ENCODE data around the gene MTX1. TPM values are rescaled to one million over a fixed set of nuclear protein-coding genes. Genes with fewer than 3 reads are reported as not detected.
"Not testable (repeated sequence)": the region's sequence is repeated elsewhere in the genome, so short reads cannot be mapped to it uniquely, and the experiment has no call there.

Gene MTX1
- total RNA-seq, 1 donor from 2014 or later, result 36.1 TPM

DNA sequence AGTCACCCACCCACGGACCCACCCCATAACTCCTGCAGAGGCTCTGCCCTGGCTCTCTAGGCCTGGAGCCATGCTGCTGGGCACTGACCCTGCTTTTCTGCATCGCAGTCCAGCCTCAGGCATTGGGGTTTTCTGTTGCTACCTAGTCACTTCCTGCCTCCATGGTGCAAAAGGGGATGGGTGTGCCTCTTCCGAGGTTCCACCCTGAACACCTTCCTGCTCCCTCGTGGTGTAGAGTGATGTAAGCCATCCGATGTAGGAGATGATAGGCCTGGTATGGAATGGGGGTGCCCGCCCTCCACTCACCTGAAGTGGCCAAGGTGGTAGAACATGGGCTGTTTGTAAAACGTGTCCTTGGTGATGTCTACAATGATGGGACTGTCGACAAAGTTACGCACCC, 26.9 kb downstream of the MTX1 start:
- DNase-seq (ENCODE audit: low read depth in 2 of 2), result not testable (repeated sequence)

GRCh38 chr1:155236451-155236850, 28.0 kb downstream of the MTX1 start:
- DNase-seq (ENCODE audit: low read depth in 2 of 2), result no peak

- peak; percentile 72 to 81 for DNase-seq (ENCODE audit: low read depth in 2 of 2)
Observed at GRCh38 chr1:155241069-155241679, 32.7 kb downstream of the MTX1 start.

- no peak for DNase-seq (ENCODE audit: low read depth in 2 of 2)
Observed at GRCh38 chr1:155241841-155242264, 33.4 kb downstream of the MTX1 start.

DNA sequence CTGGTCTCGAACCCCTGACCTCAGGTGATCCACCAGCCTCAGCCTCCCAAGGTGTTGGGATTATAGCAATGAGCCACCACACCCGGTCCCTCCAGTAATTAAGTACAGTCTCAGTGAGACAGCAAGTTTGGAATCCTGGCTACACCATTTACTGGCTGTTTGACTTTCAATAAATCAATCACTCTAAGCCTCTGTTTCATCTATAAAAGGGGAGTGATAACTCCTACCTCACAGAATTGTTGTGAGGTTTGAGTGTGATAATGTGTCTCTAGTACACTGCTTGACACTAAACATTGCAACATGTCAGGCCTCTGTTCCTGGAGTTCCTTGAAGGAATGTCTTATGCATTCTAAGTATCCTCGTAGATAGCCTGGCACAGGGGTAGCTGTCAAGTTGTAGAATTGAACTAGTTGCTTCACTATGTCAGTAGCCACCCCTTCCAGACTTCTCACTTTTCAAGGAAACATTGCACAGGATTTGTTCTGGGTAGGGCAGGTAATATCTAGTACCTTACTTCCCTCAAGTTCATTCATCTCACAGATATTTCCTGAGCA, 34.4 kb downstream of the MTX1 start:
- no peak for DNase-seq (ENCODE audit: low read depth in 2 of 2)

- DNase-seq (ENCODE audit: low read depth in 2 of 2), result peak; percentile 98 to 99
Observed at GRCh38 chr1:155244368-155245162, 36.1 kb downstream of the MTX1 start.

DNA sequence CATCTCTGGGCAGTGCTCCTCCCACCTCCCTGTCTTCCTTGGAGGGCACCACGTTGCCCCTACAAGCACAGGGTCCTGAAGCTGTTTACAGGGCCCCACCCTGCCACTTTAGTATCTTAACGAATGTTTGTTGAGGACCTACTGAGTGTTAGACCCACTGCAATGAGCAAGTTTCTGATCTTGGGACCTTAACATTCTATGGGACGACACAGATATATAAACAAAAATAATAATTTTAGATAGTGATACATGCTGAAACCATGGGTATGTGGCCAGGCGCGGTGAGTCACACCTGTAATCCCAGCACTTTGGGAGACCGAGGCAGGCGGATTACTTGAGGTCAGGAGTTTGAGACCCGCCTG, 36.6 kb downstream of the MTX1 start:
- no peak for DNase-seq (ENCODE audit: low read depth in 2 of 2)

DNA sequence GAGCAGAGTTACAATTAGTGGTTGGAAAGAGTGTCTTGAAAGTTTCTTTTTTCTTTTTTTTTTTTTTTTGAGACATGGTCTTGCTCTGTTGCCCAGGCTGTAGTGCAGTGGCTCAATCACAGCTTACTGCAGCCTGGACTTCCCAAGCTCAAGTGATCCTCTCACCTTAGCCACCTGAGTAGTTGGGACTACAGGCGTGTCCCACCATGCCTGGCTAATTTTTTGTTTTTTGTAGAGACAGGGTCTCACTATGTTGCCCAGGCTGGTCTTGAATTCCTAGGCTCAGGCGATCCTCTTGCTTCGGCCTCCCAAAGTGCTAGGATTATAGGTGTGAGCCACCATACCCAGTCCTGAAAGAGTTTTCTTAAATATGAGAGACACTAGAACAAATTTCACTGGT, 38.3 kb downstream of the MTX1 start:
- not testable (repeated sequence) for DNase-seq (ENCODE audit: low read depth in 2 of 2)

- no peak for DNase-seq (ENCODE audit: low read depth in 2 of 2)
Observed at GRCh38 chr1:155247667-155248553, 39.4 kb downstream of the MTX1 start.

- DNase-seq (ENCODE audit: low read depth in 2 of 2), result no peak
Observed at GRCh38 chr1:155250246-155250632, 41.7 kb downstream of the MTX1 start.

DNA sequence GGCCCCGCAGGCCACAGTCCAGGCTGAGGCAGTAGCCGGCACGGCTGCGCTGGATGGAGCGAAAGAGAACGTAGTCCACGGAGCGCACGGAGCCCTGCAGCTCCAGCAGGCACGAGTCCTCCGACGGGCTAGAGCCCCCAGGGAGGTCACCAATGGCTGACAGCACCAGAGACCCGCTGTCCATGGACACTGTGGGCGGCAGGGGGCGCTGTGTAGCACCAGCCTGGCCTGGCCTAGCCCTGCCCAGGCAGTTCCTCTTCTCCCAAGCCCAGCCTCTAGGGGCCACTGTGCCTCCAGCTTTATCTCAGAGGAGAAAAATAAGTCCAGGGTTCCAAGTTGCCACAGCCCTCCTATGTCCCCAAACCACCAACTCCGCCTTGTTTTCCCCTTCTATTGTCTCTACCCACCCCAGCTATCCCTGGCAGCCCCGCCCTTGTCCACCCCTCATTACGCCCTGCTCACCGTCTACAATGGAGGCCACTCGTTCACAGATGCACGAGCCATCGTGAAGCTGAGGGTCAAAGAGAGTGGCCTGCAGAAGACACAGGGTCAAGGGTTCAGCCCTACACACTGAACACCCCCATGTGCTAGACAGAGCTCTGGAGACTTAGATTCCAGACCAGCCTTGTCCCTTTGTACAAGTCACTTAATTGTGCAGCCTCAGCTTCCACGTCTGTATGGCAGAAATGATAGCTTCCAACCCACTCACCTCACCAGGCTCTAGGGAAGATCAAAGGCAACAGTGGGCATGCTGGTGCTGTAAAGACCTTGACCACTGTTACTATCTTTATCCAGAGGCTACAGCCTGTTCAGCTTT, 42.3 kb downstream of the MTX1 start:
- DNase-seq (ENCODE audit: low read depth in 2 of 2), result peak; percentile 78 to 92

DNA sequence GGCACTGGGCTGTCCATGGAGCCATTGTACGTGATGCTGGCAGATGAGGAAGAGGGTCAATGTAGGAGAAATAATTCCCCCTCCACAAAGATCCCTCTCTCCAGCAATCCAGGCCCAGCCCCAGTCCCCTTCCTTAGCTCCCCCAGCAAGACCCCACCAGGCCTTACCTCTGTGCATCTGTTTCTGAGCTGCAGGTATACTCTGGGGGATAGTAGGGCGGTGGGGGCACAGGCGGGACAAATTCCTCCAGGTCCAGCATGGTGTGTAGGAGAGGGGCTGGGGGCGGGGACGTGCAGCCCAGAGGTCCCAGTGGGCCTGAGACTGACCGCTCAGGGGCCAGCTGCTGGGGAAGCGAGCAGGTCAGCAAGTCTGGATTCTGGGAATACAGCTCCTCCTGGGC, 43.1 kb downstream of the MTX1 start:
- DNase-seq (ENCODE audit: low read depth in 2 of 2), result no peak

- no peak for DNase-seq (ENCODE audit: low read depth in 2 of 2)
Observed at GRCh38 chr1:155253208-155253607, 44.7 kb downstream of the MTX1 start.

GRCh38 chr1:155253797-155254196, 45.3 kb downstream of the MTX1 start:
- peak in 1 of 2 donors; percentile 12 for DNase-seq (ENCODE audit: low read depth in 2 of 2)

- DNase-seq (ENCODE audit: low read depth in 2 of 2), result no peak
Observed at GRCh38 chr1:155254228-155254713, 45.8 kb downstream of the MTX1 start.

DNA sequence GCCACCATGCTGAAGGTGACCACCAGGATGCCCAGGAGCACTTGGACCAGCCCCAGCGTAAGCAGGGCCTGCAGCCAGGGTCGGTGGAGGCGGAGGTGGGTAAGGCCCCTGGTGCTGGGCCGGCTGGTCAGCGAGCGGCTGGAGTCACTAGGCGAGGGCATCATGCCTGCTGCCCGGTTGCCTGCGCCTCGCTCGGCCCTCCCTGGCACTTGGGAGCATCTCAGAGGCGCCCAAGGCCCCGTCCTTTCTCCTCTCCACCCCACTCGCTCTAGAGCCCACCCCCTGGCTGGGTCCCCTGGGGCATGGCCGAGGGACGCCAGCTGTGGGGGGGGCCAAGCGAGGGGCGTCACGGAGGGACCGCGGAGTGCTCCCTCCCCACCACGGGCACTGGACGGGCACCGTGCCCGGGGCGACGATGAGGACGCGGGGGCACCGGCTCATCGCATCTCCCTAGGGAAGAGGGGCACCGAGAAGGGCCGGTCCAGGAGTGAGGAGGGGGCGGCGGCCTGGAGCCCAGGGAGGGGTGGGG, 46.3 kb downstream of the MTX1 start:
- peak in 1 of 2 donors; percentile 14 for DNase-seq (ENCODE audit: low read depth in 2 of 2)

DNA sequence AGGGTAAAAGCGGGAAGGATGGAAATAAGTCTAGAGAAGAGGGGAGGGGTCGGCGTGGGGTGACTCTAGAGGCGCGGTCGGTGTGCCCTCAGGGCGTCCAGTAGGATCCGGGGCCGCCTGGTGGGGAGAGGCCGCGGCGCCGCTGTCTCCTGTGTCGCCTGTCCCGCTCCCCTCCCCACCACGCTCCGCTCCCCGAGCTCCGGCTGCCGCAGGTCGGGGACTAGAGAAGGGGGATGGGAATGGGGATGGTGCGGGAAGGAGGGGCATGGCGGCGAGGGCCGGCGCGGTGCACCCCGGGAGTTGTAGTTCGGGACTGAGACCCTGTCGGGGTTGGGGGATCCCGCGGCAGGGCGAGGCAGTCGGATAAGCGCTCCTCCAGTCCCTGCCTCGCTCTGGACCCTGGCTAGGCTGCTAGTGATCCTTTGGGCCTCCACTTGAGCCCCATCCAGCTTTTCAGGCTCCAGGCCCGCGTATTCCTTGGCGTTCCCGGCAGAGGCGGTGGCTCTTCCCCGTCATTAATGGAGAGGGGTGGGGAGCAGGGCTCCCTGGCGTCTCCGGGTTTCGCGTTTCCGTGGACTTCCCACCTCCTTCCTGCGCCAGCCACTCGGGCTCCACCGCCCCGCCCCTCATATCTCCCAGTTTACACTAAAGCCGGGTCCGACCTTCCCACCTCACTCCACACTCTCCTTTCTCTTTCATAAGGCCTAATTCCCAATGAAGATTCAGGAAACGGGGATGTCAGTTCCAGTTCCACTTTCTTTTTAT, 46.9 kb downstream of the MTX1 start, which contains the start of gene ENTREP3:
Gene ENTREP3 (minus strand): TSS at position 241 of the 765 bp plus-strand sequence. CDS start 606 bp downstream, outside the sequence.
- peak; percentile 61 to 88 for DNase-seq (ENCODE audit: low read depth in 2 of 2)

GRCh38 chr1:155256058-155256852, 47.8 kb downstream of the MTX1 start:
- DNase-seq (ENCODE audit: low read depth in 2 of 2), result no peak

DNA sequence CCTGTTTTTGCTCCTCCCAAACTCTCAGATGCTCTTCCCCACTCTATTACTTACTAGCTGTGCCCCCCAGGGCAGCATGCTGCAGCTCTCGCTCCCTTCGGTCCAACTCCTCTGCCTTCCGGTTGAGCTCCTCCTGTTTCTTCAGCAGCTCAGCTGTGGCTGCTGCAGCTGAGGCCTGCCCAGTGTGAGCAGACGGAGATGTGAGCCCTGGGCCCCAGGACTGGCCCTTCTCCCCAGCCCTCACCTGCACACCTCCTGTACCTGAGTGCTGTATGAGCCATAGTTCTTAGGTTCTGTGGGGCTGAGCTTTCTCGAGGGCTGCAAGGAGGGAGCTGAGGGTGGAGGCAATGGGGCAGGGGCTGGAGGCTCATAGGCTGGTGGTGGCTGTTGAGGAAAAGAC, 51.8 kb downstream of the MTX1 start:
- no peak for DNase-seq (ENCODE audit: low read depth in 2 of 2)
